GM04503 (cell line): ENCODE measurements around the gene UNC13B.
"Not testable (repeated sequence)": the region's sequence is repeated elsewhere in the genome, so short reads cannot be mapped to it uniquely, and the experiment has no call there.

Experiments
- DNase-seq: peaks from one replicate; pipeline ENCODE4 v3.0.0-alpha.2; 2012; ENCODE audit warnings: low read depth

UNC13B gene

DNA sequence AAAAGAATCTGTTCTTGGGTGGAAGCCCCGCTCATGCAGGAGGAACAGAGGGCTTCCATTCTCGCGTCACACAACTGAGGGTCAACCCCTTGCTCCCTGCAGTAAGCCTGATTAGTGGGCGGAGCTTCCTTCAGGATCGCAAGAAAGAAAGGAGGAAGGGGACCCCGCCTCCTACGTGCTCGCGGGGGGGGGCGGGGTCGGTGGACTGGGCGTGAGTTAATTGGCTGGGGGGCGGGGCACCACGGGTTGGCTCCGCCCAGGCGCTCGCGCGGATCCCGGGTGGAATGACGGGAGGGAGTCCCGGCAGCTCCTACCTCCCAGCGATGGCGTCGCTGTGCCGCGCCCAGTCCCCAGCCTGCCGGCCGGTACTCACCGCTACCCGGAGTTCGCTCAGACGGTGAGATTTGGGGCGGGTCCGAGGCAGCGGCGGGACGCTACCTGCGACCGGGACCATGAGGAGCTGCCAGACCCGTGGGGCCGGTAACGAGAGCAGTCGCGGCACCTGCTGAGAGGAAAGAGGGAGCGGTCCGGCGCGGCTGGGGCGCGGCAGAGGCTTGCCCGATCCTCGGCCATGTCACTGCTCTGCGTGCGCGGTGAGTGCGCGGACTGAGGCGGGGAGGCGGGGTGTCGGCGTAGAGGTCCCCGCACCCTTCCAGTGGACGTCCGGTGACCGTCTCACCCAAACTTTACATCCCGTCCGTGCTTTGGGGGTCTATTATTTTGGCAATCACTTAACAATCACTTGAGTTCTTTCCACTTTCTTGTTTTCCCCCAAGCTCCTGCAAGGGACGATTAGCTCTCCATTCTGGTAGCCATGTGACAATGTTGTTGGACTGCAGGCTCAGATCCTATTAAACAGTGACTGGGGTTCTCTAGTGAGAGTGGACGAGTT lies at the start of gene UNC13B:
TSS of gene UNC13B (plus strand) at position 297 of the 892 bp plus-strand sequence. CDS start at position 572, 275 bp downstream.
- peak; percentile 58 for DNase-seq

GRCh38 chr9:35112257-35113020 lies 49.4 kb upstream of the UNC13B start:
- DNase-seq = no peak

- peak; percentile 94 for DNase-seq
These were observed 47.5 kb upstream of the UNC13B start for GRCh38 chr9:35114113-35114839.

- no peak for DNase-seq
These were observed 46.8 kb upstream of the UNC13B start for GRCh38 chr9:35114840-35115628.

- DNase-seq = peak; percentile 84
These were observed 45.9 kb upstream of the UNC13B start, which contains the start of gene ATOSB for GRCh38 chr9:35115680-35116538. Gene ATOSB, minus strand, starts transcription at chr9:35115862. Its CDS starts 7,588 bp downstream, at chr9:35108274.

DNA sequence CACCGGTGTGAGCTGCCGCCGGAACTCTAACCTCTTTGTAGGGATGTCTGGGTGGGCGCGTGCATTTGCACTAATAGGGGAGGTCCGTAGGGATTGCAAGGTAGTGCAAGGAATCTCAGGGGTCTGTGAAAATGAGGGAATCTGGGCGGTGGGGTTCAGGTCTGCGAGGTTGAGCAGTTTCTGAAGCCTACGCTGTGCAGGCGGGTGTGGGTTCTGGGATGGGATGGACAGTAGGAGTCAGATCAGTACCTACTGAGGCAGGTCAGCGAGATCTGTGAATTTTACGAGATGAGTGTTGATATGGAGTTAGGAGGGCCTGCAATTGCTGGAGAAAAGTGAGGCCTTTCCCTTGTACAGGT lies 45.3 kb upstream of the UNC13B start:
- DNase-seq = no peak

DNA sequence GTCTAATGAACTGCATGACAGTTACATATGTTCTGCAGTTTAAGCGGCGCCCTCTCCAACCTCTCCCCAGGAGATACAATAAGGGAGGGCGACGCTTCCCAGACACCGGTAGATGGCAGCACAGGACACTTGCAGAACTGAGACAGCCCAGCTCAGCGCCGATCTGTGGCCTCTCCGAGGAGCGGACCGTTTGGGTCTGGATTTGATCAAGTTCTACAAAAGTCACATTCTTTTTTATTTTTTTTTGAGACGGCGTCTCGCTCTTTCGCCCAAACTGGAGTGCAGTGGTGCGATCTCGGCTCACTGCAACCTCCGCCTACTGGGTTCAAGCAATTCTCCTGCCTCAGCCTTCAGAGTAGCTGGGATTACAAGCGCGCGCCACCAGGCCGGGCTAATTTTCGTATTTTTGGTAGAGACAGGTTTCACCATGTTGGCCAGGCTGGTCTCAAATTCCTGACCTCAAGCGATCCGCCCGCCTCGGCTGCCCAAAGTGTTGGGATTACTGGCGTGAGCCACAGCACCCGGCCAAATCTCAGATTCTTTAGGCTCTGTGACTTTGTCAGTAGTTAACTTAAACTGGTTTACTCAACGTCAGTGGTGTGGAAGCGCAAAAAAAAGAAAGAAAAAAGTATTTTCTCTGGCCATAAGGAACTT lies 44.8 kb upstream of the UNC13B start:
- peak; percentile 69 for DNase-seq

DNA sequence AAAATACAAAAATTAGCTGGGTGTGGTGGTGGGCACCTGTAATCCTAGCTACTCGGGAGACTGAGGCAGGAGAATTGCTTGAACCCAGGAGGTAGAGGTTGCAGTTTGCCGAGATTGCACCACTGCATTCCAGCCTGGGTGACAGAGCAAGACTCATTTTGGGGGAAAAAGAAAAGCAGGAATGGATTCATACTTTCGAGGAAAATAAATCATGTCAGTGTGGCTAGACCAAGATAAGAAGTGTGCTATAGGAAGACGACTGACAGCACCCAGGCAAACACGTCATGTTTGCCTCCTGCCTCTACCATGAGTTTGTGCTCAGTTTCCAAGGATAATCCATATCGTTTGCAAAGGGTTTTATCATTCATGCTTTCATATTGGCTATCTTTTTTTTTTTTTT lies 26.9 kb upstream of the UNC13B start:
- no peak for DNase-seq

DNA sequence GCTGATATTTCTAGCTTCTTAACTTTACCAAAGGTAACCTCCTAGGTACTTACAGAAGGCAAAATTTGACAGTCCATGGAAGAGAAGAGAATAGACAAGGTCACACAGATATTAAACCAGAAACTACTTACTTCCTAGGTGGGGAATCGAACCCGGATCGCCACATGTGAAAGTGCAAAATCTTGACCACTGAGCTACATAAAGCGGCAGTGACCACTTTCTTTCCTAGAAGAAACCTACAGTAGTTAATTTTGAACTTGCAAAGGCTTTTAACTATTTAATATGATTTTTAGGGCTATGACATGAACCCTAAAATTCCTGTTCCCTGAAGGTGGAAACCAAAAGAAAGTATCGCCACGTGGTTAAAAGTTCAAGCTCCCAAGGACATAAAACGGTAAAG lies 25.8 kb upstream of the UNC13B start:
- no peak for DNase-seq

GRCh38 chr9:35136866-35137265 lies 24.9 kb upstream of the UNC13B start:
- no peak for DNase-seq

GRCh38 chr9:35140093-35140492 lies 21.7 kb upstream of the UNC13B start:
- DNase-seq = no peak

DNA sequence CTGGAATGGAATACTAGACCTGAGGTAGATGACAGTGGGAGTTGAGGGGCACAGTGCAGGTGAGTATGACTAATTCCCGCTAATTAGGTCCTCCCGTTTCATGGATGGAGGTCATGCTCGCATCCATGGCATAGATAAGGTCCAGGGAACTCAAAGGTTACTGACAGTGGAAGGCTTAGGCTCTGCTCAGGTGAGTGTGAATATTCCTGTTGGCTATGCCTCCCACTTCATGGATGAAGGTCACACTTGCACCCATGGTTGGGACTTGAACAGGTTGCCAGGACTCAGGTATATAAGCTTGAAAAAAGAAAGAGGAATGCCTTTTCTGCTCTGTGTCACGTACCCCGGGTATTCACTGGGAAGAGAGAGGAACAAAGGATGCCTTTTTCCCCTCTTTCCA lies 19.8 kb upstream of the UNC13B start:
- no peak for DNase-seq

- not testable (repeated sequence) for DNase-seq
These were observed 13.8 kb upstream of the UNC13B start for GRCh38 chr9:35147941-35148563.

DNA sequence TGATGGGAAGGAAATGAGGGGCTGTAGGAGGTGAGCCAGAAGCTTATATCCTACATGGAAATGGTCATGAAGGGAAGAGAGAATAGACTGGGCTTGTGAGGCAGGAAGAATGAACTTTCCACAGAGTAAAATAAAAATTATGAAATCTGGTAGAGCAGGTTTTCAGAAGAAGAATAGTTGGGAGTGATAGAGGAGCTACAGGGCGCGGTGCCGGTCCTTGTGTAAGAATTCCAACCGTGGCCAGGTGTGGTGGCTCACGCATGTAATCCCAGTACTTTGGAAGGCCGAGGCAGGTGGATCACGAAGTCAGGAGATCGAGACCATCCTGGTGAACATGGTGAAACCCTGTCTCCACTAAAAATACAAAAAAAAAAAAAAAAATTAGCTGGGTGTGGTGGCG lies 8.9 kb upstream of the UNC13B start:
- no peak for DNase-seq

DNA sequence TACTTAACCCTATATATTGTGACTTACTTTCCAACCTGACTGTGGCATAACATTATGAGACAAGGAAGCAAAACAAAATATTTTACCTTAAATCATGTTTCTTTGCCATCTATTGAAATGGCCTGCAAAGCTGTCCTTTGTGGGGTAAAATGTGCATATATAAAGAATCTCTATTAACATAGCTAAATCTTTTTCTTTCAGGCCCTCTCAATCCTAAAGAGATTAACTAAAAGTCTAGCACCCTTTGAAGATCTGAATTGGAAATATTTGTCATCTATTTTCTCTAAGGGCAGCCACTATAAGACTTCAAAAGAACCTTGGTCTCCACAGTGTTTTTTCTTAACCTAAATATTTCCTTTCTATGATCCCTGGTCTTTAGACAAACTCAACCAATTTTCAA lies 5.0 kb upstream of the UNC13B start:
- DNase-seq = no peak

DNA sequence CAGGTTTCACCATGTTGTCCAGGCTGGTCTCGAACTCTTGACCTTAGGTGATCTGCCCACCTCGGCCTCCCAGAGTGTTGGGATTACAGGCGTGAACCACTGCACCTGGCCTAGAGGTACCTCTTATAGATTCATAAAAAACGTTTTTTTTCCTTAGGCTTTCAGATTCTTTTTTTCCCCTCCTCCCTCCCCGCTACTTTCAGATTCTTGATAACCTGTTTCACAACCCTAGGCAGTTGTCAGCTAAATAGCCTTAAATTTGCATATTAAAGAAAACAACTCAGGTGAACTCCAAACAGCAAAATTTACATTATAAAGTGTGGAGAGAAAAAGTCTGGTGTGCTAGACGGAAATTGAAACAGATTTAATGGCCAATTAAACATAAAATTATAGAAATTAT lies 4.0 kb upstream of the UNC13B start:
- not testable (repeated sequence) for DNase-seq

DNA sequence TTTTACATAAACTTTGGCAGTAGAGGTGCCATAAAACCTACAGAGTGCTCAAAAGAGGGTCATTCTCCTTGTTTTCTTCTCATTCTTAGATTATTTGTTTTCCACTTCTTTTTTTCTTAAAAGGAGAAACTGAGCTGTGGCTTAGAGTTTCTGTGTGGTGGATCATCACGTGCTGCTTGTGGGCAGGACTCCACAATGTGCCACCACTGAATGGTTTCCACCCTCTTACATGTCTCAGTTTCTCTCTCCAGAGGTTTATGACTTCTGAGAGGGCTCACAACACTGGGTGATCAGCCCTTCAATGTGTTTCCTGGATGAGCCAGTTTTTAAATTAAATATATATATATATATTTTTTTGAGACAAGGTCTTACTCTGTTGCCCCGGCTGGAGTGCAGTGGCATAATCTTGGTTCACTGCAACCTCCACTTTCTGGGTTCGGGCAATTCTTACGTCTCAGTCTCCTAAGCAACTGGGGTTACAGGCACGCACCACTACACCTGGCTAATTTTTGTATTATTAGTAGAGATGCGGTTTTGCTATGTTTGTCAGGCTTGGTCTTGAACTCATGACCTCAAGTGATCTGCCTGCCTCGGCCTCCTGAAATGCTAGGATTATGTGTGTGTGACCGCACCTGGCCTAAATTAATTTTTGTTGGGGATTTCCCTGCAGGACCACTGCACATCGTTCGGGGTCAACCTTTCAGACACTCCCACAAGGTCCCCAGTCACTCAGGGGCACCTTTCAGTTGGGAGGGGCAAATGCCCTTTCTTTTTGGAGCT lies 3.1 kb upstream of the UNC13B start:
- DNase-seq = no peak

GRCh38 chr9:35162605-35163315 lies 951 bp downstream of the UNC13B start:
- no peak for DNase-seq
